Naive B cell (primary cell): ENCODE measurements around the gene PRR27. TPM values are rescaled to one million over a fixed set of nuclear protein-coding genes. Genes with fewer than 3 reads are reported as not detected.

Source experiments
- ATAC-seq, 2 donors: fragments of 150-1000 bp; cut with Tn5 transposase; 2 replicates each; pipeline ENCODE4 v1.10.0; 2021; ENCODE audit warnings: low read depth in 2 of 2, mild to moderate bottlenecking in 2 of 2, moderate library complexity in 2 of 2
- DNase-seq: peaks from one replicate; pipeline ENCODE4 v3.0.0; 2022
- H3K27ac Mint-ChIP-seq, 6 donors: one replicate each; pipeline ENCODE4 v1.8.0; 2020 to 2022; ENCODE audit warnings: mild to moderate bottlenecking in 6 of 6, mixed read lengths in 6 of 6, moderate library complexity in 5 of 6, inconsistent platforms in 2 of 6
- H3K27me3 Mint-ChIP-seq, 3 donors: one replicate each; pipeline ENCODE4 v1.8.0; 2021 to 2022; ENCODE audit warnings: mixed read lengths in 3 of 3, mild to moderate bottlenecking in 1 of 3
- H3K36me3 Mint-ChIP-seq, 2 donors: one replicate each; pipeline ENCODE4 v1.8.0; 2020 to 2022; ENCODE audit warnings: mixed read lengths in 2 of 2, inconsistent platforms in 1 of 2, mild to moderate bottlenecking in 1 of 2
- H3K4me1 Mint-ChIP-seq, 3 donors: one replicate each; pipeline ENCODE4 v1.8.0; 2020 to 2022; ENCODE audit warnings: mixed read lengths in 3 of 3, inconsistent platforms in 1 of 3, mild to moderate bottlenecking in 1 of 3, moderate library complexity in 1 of 3
- H3K4me3 Mint-ChIP-seq, 8 donors: one replicate each; pipeline ENCODE4 v1.8.0; 2020 to 2022; ENCODE audit warnings: mild to moderate bottlenecking in 8 of 8, mixed read lengths in 8 of 8, moderate library complexity in 8 of 8, inconsistent platforms in 2 of 8
- H3K9me3 Mint-ChIP-seq, 7 donors: one replicate each; pipeline ENCODE4 v1.8.0; 2020 to 2022; ENCODE audit warnings: mixed read lengths in 7 of 7, mild to moderate bottlenecking in 5 of 7, inconsistent platforms in 2 of 7, moderate library complexity in 1 of 7
- polyA plus RNA-seq, 6 donors: library from polyadenylated mRNA; unstranded; fragments of 300-500 nt; fragmentation: Illumina TruSeq; gene quantifications; one replicate each; pipeline ENCODE4 v1.2.3, GENCODE V29; 2021; ENCODE audit warnings: low read depth in 6 of 6

Gene PRR27
- not detected for polyA plus RNA-seq

DNA sequence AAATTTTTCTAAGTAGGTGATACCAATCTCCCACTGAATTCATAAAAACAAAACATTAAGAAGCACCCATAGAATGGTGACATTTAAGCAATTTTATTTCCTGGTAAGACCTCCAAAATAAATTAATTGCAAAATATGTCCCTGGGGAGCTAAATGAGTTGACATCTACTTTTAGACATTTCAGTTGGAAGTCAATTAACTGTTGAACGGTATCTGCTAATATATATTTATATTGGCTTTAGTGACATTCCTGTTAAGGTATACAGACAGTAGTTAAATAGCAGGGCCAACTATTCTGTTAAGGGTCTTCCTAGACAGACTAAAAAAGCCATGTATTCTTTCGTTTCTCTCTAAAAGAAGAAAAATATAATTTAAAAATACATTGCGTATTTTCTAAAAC lies at the start of gene PRR27:
TSS of gene PRR27 (plus strand) at position 301 of the 400 bp plus-strand sequence. CDS start 139 bp downstream, outside the sequence.
- H3K27me3 Mint-ChIP-seq, result no peaks in the 10 kb centered on the region
- DNase-seq (no peak), ATAC-seq (no peak)
- H3K36me3 Mint-ChIP-seq, result no peaks in the 10 kb centered on the region
- H3K4me3 Mint-ChIP-seq, result no peak within 1 kb of the TSS
- H3K27ac Mint-ChIP-seq, result peak within 1 kb of the TSS in 1 of 6 donors; percentile 54
- no peaks in the 10 kb centered on the region for H3K4me1 Mint-ChIP-seq
- H3K9me3 Mint-ChIP-seq, result no peaks in the 10 kb centered on the region

DNA sequence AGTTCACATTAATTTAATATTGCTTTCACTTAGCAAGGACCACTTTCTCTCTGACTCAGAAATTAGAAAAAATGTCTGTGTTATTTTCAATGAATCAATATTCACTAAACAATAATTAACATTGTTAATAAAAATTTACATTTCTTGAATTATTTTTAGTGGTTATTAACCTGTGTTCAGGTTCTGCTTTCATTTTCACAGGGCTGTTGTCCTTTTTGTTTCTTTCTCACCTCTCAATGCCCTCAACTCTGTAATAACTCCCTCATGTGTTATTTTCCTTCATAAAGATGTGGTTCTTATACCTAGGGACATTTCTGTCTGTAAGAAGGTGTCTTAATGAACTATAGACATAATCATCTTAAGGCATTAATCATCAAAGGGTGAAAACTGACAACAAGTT lies 43.1 kb upstream of the PRR27 start:
- Mint-ChIP-seq H3K36me3 (no peaks in the 10 kb centered on the region), H3K4me1 (no peaks in the 10 kb centered on the region), H3K27ac (no peak overlapping the region), H3K4me3 (no peak overlapping the region), H3K27me3 (no peaks in the 10 kb centered on the region), H3K9me3 (peaks cover 0 to 2% (median 0%) of the 10 kb centered on the region in 7 donors)
- ATAC-seq, result no peak
- no peak for DNase-seq

DNA sequence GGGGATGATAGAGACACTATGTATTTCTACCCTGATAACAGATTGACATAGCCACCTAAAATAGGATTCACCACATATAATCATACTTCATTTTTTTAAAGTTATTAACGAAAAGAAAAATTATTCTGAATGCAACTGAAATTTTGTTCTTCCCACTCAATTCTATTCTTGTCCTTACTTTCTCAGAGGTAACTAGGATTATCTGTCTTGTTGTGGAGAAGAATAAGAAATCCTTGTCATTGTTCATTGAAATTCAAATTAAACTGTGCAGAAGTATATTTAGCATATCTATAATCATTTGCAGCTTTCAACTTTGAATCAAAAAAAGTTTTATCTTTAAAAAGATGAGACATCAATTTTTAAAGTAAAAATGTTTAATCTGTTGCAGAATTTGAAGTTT lies 40.4 kb upstream of the PRR27 start:
- Mint-ChIP-seq H3K4me3 (no peak overlapping the region), H3K27me3 (no peaks in the 10 kb centered on the region), H3K4me1 (no peaks in the 10 kb centered on the region), H3K9me3 (peaks cover 0 to 9% (median 2%) of the 10 kb centered on the region in 7 donors), H3K36me3 (no peaks in the 10 kb centered on the region), H3K27ac (no peak overlapping the region)
- ATAC-seq, result no peak
- DNase-seq, result no peak

DNA sequence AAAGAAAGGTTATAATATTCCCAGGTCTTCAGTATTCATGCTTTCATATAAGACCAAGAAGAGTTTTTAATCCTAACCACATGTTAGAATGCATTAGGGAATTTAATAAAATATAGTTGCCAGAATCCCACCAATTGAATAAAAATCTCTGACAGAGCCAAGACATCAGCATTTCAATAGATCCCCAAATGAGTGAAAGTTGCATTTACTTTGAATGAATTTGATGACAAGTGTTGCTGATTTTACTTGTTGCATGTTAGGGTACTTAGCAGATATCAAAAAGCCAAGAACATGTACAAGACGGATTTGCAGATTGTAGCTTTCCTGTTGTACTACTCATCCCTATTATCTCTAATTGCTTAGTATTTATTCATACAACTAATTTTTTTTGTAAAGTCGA lies 39.9 kb upstream of the PRR27 start:
- no peaks in the 10 kb centered on the region for H3K36me3 Mint-ChIP-seq
- ATAC-seq (no peak), DNase-seq (no peak)
- H3K4me3 Mint-ChIP-seq, result no peak overlapping the region
- no peak overlapping the region for H3K27ac Mint-ChIP-seq
- peaks cover 0 to 9% (median 2%) of the 10 kb centered on the region in 7 donors for H3K9me3 Mint-ChIP-seq
- no peaks in the 10 kb centered on the region for H3K27me3 Mint-ChIP-seq
- no peaks in the 10 kb centered on the region for H3K4me1 Mint-ChIP-seq

DNA sequence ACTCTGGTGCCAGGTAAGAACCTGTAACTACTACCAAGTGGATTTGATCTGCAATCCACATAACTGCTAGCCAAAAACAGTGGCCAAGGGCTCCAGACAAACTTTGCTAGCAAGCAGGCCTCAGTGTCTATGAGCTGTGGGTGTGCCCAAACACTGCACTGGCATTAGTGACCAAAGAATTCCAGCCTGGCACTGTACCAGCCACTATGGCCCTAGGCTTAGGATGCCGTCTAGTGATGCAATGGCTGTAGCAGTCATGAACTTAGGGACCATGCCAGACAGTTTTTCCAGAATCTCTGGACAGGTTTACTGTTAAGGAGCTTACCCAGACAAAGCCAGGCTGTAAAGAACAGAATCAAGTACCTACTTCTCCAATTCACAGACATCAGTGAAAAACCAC lies 33.7 kb upstream of the PRR27 start:
- no peak for DNase-seq
- H3K27me3 Mint-ChIP-seq, result no peaks in the 10 kb centered on the region
- no peak overlapping the region for H3K4me3 Mint-ChIP-seq
- peaks cover 0 to 20% (median 5%) of the 10 kb centered on the region in 7 donors for H3K9me3 Mint-ChIP-seq
- H3K36me3 Mint-ChIP-seq, result no peaks in the 10 kb centered on the region
- H3K27ac Mint-ChIP-seq, result no peak overlapping the region
- ATAC-seq, result no peak
- H3K4me1 Mint-ChIP-seq, result no peaks in the 10 kb centered on the region

DNA sequence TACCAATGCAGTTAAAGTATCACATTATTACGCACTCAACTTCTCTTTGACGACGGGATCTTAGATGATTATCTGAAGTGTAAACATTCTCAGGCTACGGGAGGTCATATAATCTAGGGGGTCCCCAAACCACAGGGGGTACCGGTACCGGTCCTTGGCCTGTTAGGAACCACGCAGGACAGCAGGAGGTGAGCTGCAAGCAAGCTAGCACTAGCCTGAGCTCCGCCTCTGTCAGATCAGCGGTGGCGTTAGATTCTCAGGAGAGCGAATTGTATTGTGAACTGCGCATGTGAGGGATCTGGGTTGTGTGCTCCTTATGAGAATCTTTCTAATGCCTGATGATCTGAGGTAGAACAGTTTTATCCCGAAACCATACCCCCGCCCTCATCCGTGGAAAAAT lies 20.6 kb upstream of the PRR27 start:
- DNase-seq (no peak), ATAC-seq (no peak)
- Mint-ChIP-seq H3K27me3 (no peaks in the 10 kb centered on the region), H3K36me3 (no peaks in the 10 kb centered on the region), H3K4me3 (no peak overlapping the region), H3K9me3 (no peaks in the 10 kb centered on the region), H3K27ac (no peak overlapping the region), H3K4me1 (no peaks in the 10 kb centered on the region)

DNA sequence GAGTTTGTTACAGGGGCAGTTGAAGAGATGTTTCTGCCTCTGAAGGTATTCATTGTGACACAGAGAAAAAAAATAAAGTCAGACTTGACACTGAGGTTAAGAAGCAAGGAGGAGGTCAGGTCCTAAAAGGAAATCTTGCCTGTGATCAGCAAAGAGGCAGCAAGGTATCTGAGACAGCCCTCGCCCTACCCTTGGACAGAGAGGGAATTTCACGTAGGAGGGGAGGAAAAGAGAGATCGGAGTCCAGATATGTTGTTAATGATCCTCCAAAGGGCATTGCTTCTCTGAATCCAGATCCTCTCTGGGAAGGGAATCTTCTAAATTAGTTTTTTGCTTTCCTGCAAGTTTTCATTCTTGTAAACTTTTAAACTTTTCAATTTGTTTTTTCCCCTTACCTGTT lies 15.3 kb upstream of the PRR27 start:
- H3K4me1 Mint-ChIP-seq, result no peaks in the 10 kb centered on the region
- no peaks in the 10 kb centered on the region for H3K27me3 Mint-ChIP-seq

DNA sequence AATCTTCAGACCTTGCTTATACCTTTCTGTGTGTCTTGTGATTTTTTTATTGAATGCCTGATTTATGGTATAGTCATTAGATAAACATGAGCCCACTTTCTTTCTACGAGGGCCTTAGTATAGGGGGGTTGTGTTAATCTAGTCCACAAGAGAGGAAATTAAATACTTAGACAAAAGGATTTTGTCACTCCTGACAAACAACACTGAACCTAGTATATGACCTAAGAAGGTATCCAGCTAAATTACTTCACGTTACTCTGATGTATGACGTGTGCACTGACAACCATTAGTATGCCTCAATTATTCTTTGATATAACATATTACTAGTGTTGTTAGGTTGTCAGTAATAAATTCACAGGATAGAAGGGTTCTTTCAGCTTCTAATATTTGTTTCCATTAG lies 2.8 kb upstream of the PRR27 start:
- no peak overlapping the region for H3K4me3 Mint-ChIP-seq
- ATAC-seq (no peak), DNase-seq (no peak)
- H3K9me3 Mint-ChIP-seq, result peaks cover 0 to 2% (median 0%) of the 10 kb centered on the region in 7 donors
- no peaks in the 10 kb centered on the region for H3K27me3 Mint-ChIP-seq
- H3K27ac Mint-ChIP-seq, result no peak overlapping the region
- no peaks in the 10 kb centered on the region for H3K4me1 Mint-ChIP-seq
- H3K36me3 Mint-ChIP-seq, result no peaks in the 10 kb centered on the region

More for the DNA sequence above, 15.3 kb upstream of the PRR27 start:
- Mint-ChIP-seq H3K27ac (no peak overlapping the region), H3K4me3 (no peak overlapping the region), H3K9me3 (no peaks in the 10 kb centered on the region), H3K36me3 (no peaks in the 10 kb centered on the region)
- no peak for ATAC-seq
- DNase-seq, result no peak

DNA sequence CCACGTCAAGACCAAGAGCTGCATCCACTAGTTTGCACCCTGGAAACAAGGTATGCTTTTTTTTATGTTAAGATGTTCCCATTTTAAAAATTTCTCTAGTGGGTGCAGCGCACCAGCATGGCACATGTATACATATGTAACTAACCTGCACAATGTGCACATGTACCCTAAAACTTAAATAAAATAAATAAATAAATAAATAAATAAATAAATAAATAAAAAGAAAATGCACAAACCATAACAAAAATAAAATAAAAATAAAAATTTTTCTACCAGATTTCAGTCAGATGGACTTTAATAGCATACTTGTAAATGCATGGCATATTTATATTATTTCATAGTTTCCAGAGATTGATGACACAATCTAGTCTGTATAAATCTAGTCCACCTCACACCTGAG lies 1.9 kb upstream of the PRR27 start:
- peaks cover 0 to 2% (median 0%) of the 10 kb centered on the region in 7 donors for H3K9me3 Mint-ChIP-seq
- H3K4me3 Mint-ChIP-seq, result no peak overlapping the region
- H3K27me3 Mint-ChIP-seq, result no peaks in the 10 kb centered on the region
- no peak overlapping the region for H3K27ac Mint-ChIP-seq
- no peaks in the 10 kb centered on the region for H3K36me3 Mint-ChIP-seq
- no peaks in the 10 kb centered on the region for H3K4me1 Mint-ChIP-seq
- DNase-seq, result no peak
- ATAC-seq, result no peak

DNA sequence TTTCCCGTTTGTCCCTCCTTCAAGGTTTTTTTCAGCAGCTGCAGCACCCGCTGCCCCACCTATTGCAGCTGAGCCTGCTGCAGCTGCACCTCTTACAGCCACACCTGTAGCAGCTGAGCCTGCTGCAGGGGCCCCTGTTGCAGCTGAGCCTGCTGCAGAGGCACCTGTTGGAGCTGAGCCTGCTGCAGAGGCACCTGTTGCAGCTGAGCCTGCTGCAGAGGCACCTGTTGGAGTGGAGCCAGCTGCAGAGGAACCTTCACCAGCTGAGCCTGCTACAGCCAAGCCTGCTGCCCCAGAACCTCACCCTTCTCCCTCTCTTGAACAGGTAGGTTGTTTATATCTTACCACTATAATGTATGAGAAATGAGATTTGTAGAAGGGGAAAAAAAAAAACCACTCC lies 4.5 kb downstream of the PRR27 start:
- H3K27me3 Mint-ChIP-seq, result no peaks in the 10 kb centered on the region

DNA sequence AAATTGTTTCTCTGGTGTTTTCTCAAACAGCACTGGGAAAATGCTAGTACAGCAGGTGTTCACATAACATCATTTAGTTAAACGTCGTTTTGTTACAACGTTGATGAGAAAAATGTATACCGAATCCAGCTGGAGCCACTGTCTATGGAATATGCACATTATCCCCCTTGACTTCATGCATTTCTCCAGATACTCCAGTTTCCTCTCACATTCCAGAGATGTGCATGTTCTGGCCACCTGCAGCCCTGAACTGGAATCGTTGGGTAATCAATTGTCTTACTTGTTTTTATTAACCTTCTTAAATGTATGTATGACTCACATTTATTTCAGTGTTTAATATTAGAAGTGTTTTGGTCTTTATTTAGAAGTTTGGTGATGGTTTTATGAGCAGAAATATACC lies 23.1 kb downstream of the PRR27 start:
- H3K4me1 Mint-ChIP-seq, result no peaks in the 10 kb centered on the region
- ATAC-seq (no peak), DNase-seq (no peak)
- no peaks in the 10 kb centered on the region for H3K36me3 Mint-ChIP-seq
- H3K27me3 Mint-ChIP-seq, result no peaks in the 10 kb centered on the region
- no peak overlapping the region for H3K4me3 Mint-ChIP-seq
- peaks cover 0 to 4% (median 0%) of the 10 kb centered on the region in 7 donors for H3K9me3 Mint-ChIP-seq
- no peak overlapping the region for H3K27ac Mint-ChIP-seq

More for the DNA sequence above, 4.5 kb downstream of the PRR27 start:
- DNase-seq (no peak), ATAC-seq (no peak)
- Mint-ChIP-seq H3K36me3 (no peaks in the 10 kb centered on the region), H3K4me3 (no peak overlapping the region), H3K27ac (peak overlapping the region in 2 of 6 donors; percentile 12 to 90), H3K9me3 (no peaks in the 10 kb centered on the region), H3K4me1 (no peaks in the 10 kb centered on the region)

DNA sequence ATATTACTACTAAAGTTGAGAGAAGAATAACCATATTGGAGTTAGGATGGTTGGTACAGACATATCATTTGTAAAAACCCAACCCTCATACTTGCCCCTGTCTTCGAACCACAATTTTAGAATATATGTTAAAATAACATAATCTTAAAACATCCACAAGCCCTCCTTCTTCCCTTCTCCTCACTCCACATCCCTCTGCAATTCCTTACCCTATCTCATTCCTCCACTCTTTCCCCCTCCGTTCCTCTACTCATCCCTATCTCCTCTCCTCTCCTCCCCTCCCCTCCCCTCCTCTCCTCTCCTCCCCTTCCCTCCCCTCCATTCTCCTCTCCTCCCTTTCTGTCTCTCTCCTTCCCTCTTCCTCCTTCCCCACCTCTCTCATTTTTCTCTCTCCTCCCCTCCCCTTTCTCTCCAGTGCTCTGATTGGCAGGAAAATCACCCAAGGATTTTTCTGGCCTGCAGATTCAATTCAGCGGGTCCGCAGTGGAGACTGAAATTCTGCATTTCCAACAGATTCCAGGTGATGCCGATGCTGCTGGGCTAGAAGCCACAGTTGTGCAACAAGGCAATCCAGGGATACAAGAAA lies 24.1 kb downstream of the PRR27 start:
- Mint-ChIP-seq H3K4me1 (no peaks in the 10 kb centered on the region), H3K27ac (no peak overlapping the region), H3K4me3 (no peak overlapping the region), H3K9me3 (peaks cover 0 to 4% (median 0%) of the 10 kb centered on the region in 7 donors), H3K36me3 (no peaks in the 10 kb centered on the region), H3K27me3 (no peaks in the 10 kb centered on the region)
- no peak for ATAC-seq
- no peak for DNase-seq

DNA sequence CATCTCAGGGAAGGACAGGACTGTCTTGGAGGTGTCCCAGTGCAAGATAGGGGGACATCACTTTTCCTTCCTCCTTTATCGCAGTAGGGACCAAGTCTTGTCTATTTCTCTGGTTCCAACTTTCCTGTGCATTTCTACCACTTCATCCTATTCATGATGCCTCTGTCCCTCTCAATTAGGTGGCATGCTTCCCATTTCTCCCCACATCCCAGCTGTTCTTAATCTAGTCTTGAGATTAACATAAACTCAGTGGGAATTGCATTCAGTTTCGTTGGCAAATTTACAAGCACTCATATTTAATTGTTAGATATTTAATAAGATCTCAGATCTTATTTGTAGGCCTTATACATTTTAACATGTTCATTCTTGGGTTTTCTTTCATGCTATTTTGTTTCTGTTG lies 25.8 kb downstream of the PRR27 start:
- H3K27ac Mint-ChIP-seq, result no peak overlapping the region
- no peaks in the 10 kb centered on the region for H3K4me1 Mint-ChIP-seq

DNA sequence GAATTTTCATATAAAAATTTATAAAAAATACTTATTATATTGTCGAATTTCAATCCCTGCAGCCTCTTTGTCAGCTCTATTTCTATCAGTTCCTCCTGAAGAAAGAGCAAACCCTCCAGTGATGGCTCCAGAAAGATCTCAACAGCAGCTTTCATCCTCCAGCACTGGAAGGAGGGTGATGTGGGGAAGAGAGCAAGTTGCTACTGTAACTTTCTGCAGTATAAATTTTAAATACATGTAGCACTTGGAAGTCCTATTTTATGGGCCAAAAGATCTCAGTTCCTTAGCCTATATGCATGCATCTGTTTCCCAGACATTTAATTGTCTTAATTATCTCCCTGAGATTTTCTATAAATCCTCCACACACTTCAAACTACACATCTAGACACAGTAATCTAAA lies 27.8 kb downstream of the PRR27 start:
- Mint-ChIP-seq H3K27ac (no peak overlapping the region), H3K27me3 (no peaks in the 10 kb centered on the region), H3K4me1 (no peaks in the 10 kb centered on the region), H3K9me3 (peaks cover 0 to 4% (median 0%) of the 10 kb centered on the region in 7 donors), H3K4me3 (no peak overlapping the region), H3K36me3 (no peaks in the 10 kb centered on the region)
- ATAC-seq, result no peak
- no peak for DNase-seq

More for the DNA sequence above, 25.8 kb downstream of the PRR27 start:
- H3K4me3 Mint-ChIP-seq, result no peak overlapping the region
- ATAC-seq (no peak), DNase-seq (no peak)
- peaks cover 0 to 4% (median 0%) of the 10 kb centered on the region in 7 donors for H3K9me3 Mint-ChIP-seq
- no peaks in the 10 kb centered on the region for H3K36me3 Mint-ChIP-seq
- no peaks in the 10 kb centered on the region for H3K27me3 Mint-ChIP-seq
